Ascending aorta (tissue), 2 donors: ENCODE measurements around the gene ZNF350. TPM values are rescaled to one million over a fixed set of nuclear protein-coding genes. Genes with fewer than 3 reads are reported as not detected.
A peak's percentile ranks its signal among the peaks of the same experiment; 100 is the strongest.
"Not testable (repeated sequence)": the region's sequence is repeated elsewhere in the genome, so short reads cannot be mapped to it uniquely, and the experiment has no call there.

Experiments
- DNase-seq, 2 donors: peaks; one replicate each; pipeline ENCODE4 v3.0.0-alpha.2; 2019; ENCODE audit warnings: low spot score in 2 of 2
- H3K27ac ChIP-seq, 2 donors: fragments of 200-600 bp; sonication (generic); one replicate each; pipeline ENCODE4 v1.5.1; 2016 to 2017; ENCODE audit warnings: mild to moderate bottlenecking in 1 of 2
- H3K27me3 ChIP-seq: fragments of 200-600 bp; sonication (generic); one replicate; pipeline ENCODE4 v1.5.1; 2017
- H3K36me3 ChIP-seq, 2 donors: fragments of 200-600 bp; sonication (generic); one replicate each; pipeline ENCODE4 v1.5.1; 2016
- H3K4me1 ChIP-seq, 2 donors: fragments of 200-600 bp; sonication (generic); one replicate each; pipeline ENCODE4 v1.5.1; 2016 to 2017; ENCODE audit warnings: mild to moderate bottlenecking in 1 of 2
- H3K4me3 ChIP-seq, 2 donors: fragments of 200-600 bp; sonication (generic); one replicate each; pipeline ENCODE4 v1.5.1; 2016 to 2017; ENCODE audit warnings: mild to moderate bottlenecking in 1 of 2
- H3K9me3 ChIP-seq, 2 donors: fragments of 200-600 bp; sonication (generic); one replicate each; pipeline ENCODE4 v1.5.1; 2016
- CTCF ChIP-seq, 3 experiments: fragments of 200-600 bp in 2 of 3; fragments of 450-650 bp in 1 of 3; sonication (generic) in 2 of 3; IDR thresholded peaks; one replicate each; pipeline ENCODE4 v1.5.1; 2016 to 2019; ENCODE audit warnings: antibody characterized with exemption in 3 of 3, mild to moderate bottlenecking in 1 of 3, moderate library complexity in 1 of 3
- intact Hi-C: fragments of 100-400 bp; cut with DNase I; formaldehyde crosslinking; loops from one replicate; pipeline ENCODE4 v1.15.1; 2023
- total RNA-seq: library from RNA; depleted of rRNA; stranded (reverse); fragments of >200 nt; gene quantifications from one replicate; pipeline ENCODE4 v1.1.0, GENCODE V29; 2016

The ZNF350 gene
- 11.4 TPM for total RNA-seq

GRCh38 chr19:51986309-51987291 lies at the start of gene ZNF350:
Gene ZNF350 (minus strand): TSS chr19:51986840. CDS start chr19:51974360, 12,480 bp downstream.
- intact Hi-C loops: loop anchor here (2.0 to 5.0 kb wide), 5 partner anchors 42 to 111 kb away; partner anchors contain the start of genes ZNF432, ZNF577, ZNF613 and ZNF614
- TF ChIP-seq CTCF (IDR thresholded peaks at IDR 0.05): no peak
- Histone ChIP-seq H3K9me3 (peaks cover 53 to 80% of the 10 kb centered on the region in 2 donors), H3K27ac (peak within 1 kb of the TSS; percentile 57 to 71), H3K4me1 (peaks cover 0 to 5% of the 10 kb centered on the region in 2 donors), H3K4me3 (peak within 1 kb of the TSS; percentile 57 to 78), H3K27me3 (no peaks in the 10 kb centered on the region), H3K36me3 (peaks cover 4 to 20% of the 10 kb centered on the region in 2 donors)
- DNase-seq: peak; percentile 78 to 97

GRCh38 chr19:52034051-52034728 lies 47.5 kb upstream of the ZNF350 start:
- peaks cover 84 to 93% of the 10 kb centered on the region in 2 donors for H3K9me3 ChIP-seq
- peak overlapping the region in 1 of 2 donors; percentile 5 for H3K4me3 ChIP-seq
- no peaks in the 10 kb centered on the region for H3K27me3 ChIP-seq
- no peaks in the 10 kb centered on the region for H3K4me1 ChIP-seq
- no peak for DNase-seq
- TF ChIP-seq CTCF (IDR thresholded peaks at IDR 0.05): no peak
- intact Hi-C loops: no loop called here
- H3K36me3 ChIP-seq: peaks cover 56 to 64% of the 10 kb centered on the region in 2 donors
- H3K27ac ChIP-seq: no peak overlapping the region

GRCh38 chr19:52028780-52029123 lies 42.1 kb upstream of the ZNF350 start:
- peak overlapping the region; percentile 81 to 96 for H3K4me3 ChIP-seq
- peaks cover 27 to 38% of the 10 kb centered on the region in 2 donors for H3K36me3 ChIP-seq
- H3K9me3 ChIP-seq: peaks cover 55 to 67% of the 10 kb centered on the region in 2 donors
- H3K27me3 ChIP-seq: no peaks in the 10 kb centered on the region
- TF ChIP-seq CTCF (IDR thresholded peaks at IDR 0.05): no peak
- peak overlapping the region; percentile 94 to 98 for H3K27ac ChIP-seq
- DNase-seq: no peak
- peaks cover 0 to 5% of the 10 kb centered on the region in 2 donors for H3K4me1 ChIP-seq
- intact Hi-C loops: loop anchor here (1.0 to 10.0 kb wide), 6 partner anchors 20 to 1076 kb away; partner anchors contain the start of genes PPP2R1A, ZNF160, ZNF350 and ZNF432

- Histone ChIP-seq H3K9me3 (peaks cover 54 to 67% of the 10 kb centered on the region in 2 donors), H3K4me3 (peak within 1 kb of the TSS; percentile 81 to 96)
These were observed 41.6 kb upstream of the ZNF350 start, which contains the start of gene ZNF614 for GRCh38 chr19:52028027-52028779. Gene ZNF614 (minus strand): TSS chr19:52028379. CDS start chr19:52025745, 2,634 bp downstream.

GRCh38 chr19:52026255-52026990 lies 39.8 kb upstream of the ZNF350 start:
- H3K27me3 ChIP-seq, H3K27ac ChIP-seq, H3K4me1 ChIP-seq, DNase-seq: not testable (repeated sequence)
- intact Hi-C loops: loop anchor here (5.0 to 10.0 kb wide), 2 partner anchors 166 to 1078 kb away; partner anchors contain the start of genes PPP2R1A and ZNF160
- H3K4me3 ChIP-seq: peak overlapping the region in 1 of 2 donors; percentile 81
- H3K36me3 ChIP-seq: peaks cover 46 to 51% of the 10 kb centered on the region in 2 donors
- peaks cover 61 to 67% of the 10 kb centered on the region in 2 donors for H3K9me3 ChIP-seq

More at GRCh38 chr19:52028027-52028779, 41.6 kb upstream of the ZNF350 start, which contains the start of gene ZNF614:
- Histone ChIP-seq H3K27me3 (no peaks in the 10 kb centered on the region), H3K36me3 (peaks cover 29 to 38% of the 10 kb centered on the region in 2 donors), H3K4me1 (peaks cover 0 to 5% of the 10 kb centered on the region in 2 donors), H3K27ac (peak within 1 kb of the TSS; percentile 94 to 98)
- peak; percentile 71 to 94 for DNase-seq
- TF ChIP-seq CTCF (IDR thresholded peaks at IDR 0.05): no peak
- intact Hi-C loops: loop anchor here (1.0 to 10.0 kb wide), 6 partner anchors 19 to 1077 kb away; partner anchors contain the start of genes PPP2R1A, ZNF160, ZNF350 and ZNF432

- H3K27ac ChIP-seq, H3K4me1 ChIP-seq, H3K4me3 ChIP-seq, DNase-seq, H3K27me3 ChIP-seq: not testable (repeated sequence)
- intact Hi-C loops: loop anchor here (10.0 kb wide), 1 partner anchor 1080 kb away; the partner anchor contains the start of gene ZNF160
- Histone ChIP-seq H3K36me3 (peaks cover 65 to 71% of the 10 kb centered on the region in 2 donors), H3K9me3 (peaks cover 65 to 71% of the 10 kb centered on the region in 2 donors)
These were observed 37.8 kb upstream of the ZNF350 start for GRCh38 chr19:52024478-52024877.
